Osteocyte (in vitro differentiated cells): ENCODE measurements around the gene HYDIN. TPM values are rescaled to one million over a fixed set of nuclear protein-coding genes. Genes with fewer than 3 reads are reported as not detected.

Experiments
- DNase-seq: peaks from one replicate; pipeline ENCODE4 v3.0.0; 2021; ENCODE audit warnings: mixed read lengths; ENCODE audit not compliant: unreplicated experiment; ENCODE audit errors: extremely low spot score
- H3K27ac Mint-ChIP-seq: one replicate; pipeline ENCODE4 v1.8.0; 2021; ENCODE audit warnings: mild to moderate bottlenecking, mixed read lengths; ENCODE audit not compliant: unreplicated experiment
- H3K27me3 Mint-ChIP-seq: one replicate; pipeline ENCODE4 v1.8.0; 2021; ENCODE audit warnings: mixed read lengths; ENCODE audit not compliant: unreplicated experiment
- H3K36me3 Mint-ChIP-seq: one replicate; pipeline ENCODE4 v1.8.0; 2021; ENCODE audit warnings: mixed read lengths; ENCODE audit not compliant: unreplicated experiment
- H3K4me1 Mint-ChIP-seq: one replicate; pipeline ENCODE4 v1.8.0; 2021; ENCODE audit warnings: mixed read lengths; ENCODE audit not compliant: unreplicated experiment
- H3K4me3 Mint-ChIP-seq: one replicate; pipeline ENCODE4 v1.8.0; 2021; ENCODE audit warnings: mild to moderate bottlenecking, moderate library complexity, mixed read lengths; ENCODE audit not compliant: unreplicated experiment
- H3K9me3 Mint-ChIP-seq: one replicate; pipeline ENCODE4 v1.8.0; 2021; ENCODE audit warnings: mixed read lengths; ENCODE audit not compliant: unreplicated experiment
- CTCF ChIP-seq: fragments of 200-600 bp; sonication (generic); IDR thresholded peaks from 2 replicates; pipeline ENCODE4 v1.5.0; 2021; ENCODE audit warnings: antibody characterized with exemption, mild to moderate bottlenecking, moderate library complexity
- total RNA-seq: library from RNA; stranded (reverse); gene quantifications from 2 replicates; pipeline ENCODE4 v1.2.1, GENCODE V29; 2021

HYDIN gene
- total RNA-seq, 1 donor from 2014 or later = not detected

GRCh38 chr16:70777973-70778406 lies 452.5 kb downstream of the HYDIN start:
- DNase-seq = no peak
- Mint-ChIP-seq H3K4me3 (no peak overlapping the region), H3K27me3 (no peaks in the 10 kb centered on the region), H3K4me1 (peaks cover 15% of the 10 kb centered on the region), H3K9me3 (no peaks in the 10 kb centered on the region), H3K36me3 (peaks cover 45% of the 10 kb centered on the region), H3K27ac (peak overlapping the region; percentile 94)
- no peak for TF ChIP-seq CTCF

- H3K4me1 Mint-ChIP-seq = peaks cover 15% of the 10 kb centered on the region
- peaks cover 45% of the 10 kb centered on the region for H3K36me3 Mint-ChIP-seq
- no peak for TF ChIP-seq CTCF
- no peak for DNase-seq
- no peaks in the 10 kb centered on the region for H3K27me3 Mint-ChIP-seq
- no peak overlapping the region for H3K27ac Mint-ChIP-seq
- no peaks in the 10 kb centered on the region for H3K9me3 Mint-ChIP-seq
- H3K4me3 Mint-ChIP-seq = no peak overlapping the region
Measured at GRCh38 chr16:70777496-70777895, 453.0 kb downstream of the HYDIN start.

GRCh38 chr16:70775399-70775798 lies 455.1 kb downstream of the HYDIN start:
- Mint-ChIP-seq H3K4me3 (no peak overlapping the region), H3K36me3 (peaks cover 29% of the 10 kb centered on the region), H3K27ac (no peak overlapping the region), H3K27me3 (no peaks in the 10 kb centered on the region), H3K4me1 (peaks cover 21% of the 10 kb centered on the region), H3K9me3 (no peaks in the 10 kb centered on the region)
- DNase-seq = no peak
- TF ChIP-seq CTCF = no peak

GRCh38 chr16:70774261-70774660 lies 456.3 kb downstream of the HYDIN start:
- H3K4me1 Mint-ChIP-seq = peaks cover 22% of the 10 kb centered on the region

GRCh38 chr16:70772493-70772892 lies 458.0 kb downstream of the HYDIN start:
- no peak overlapping the region for H3K4me3 Mint-ChIP-seq
- no peaks in the 10 kb centered on the region for H3K9me3 Mint-ChIP-seq
- peaks cover 19% of the 10 kb centered on the region for H3K4me1 Mint-ChIP-seq
- DNase-seq = no peak
- no peak for TF ChIP-seq CTCF
- peaks cover 24% of the 10 kb centered on the region for H3K36me3 Mint-ChIP-seq
- H3K27ac Mint-ChIP-seq = no peak overlapping the region
- H3K27me3 Mint-ChIP-seq = no peaks in the 10 kb centered on the region

More at GRCh38 chr16:70774261-70774660, 456.3 kb downstream of the HYDIN start:
- Mint-ChIP-seq H3K36me3 (peaks cover 28% of the 10 kb centered on the region), H3K27me3 (no peaks in the 10 kb centered on the region), H3K9me3 (no peaks in the 10 kb centered on the region), H3K27ac (no peak overlapping the region), H3K4me3 (no peak overlapping the region)
- no peak for TF ChIP-seq CTCF
- no peak for DNase-seq
